ENCODE results near the gene WWOX. TPM values are rescaled to one million over a fixed set of nuclear protein-coding genes. Genes with fewer than 3 reads are reported as not detected.

The WWOX gene
- total RNA-seq, 2 donors from 2014 or later: 30.0 to 35.4 TPM

DNA sequence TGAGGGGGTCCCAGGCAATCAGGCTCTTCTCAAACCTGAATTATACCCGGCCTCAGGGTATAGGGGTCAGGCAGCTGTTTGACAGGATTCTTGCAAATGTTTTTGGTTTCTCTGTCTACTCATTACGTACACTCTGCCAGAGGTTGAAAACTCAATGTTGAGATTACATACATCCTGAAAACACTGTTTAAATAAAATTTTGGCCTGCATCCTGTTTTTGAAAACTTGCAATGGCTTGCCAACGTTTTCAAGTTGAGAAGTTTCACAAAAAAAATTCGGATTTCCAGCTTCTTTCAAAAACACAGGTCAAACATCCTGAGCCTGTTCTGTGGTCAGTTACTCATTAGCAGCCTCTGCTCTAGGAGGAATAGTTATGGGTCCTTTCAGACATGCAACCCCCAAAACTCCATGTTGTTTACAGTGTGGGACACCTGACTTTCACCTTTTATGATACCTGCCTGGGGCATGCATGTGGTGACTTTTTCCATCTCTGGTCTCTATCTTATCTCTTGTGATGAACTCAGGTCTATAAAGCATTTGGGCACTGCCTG, 577.8 kb downstream of the WWOX start:
- peak; percentile 24 for DNase-seq
- Histone ChIP-seq H3K36me3 (ENCODE audit: control insufficient read depth, insufficient read depth, low read length) (no peaks in the 10 kb centered on the region), H3K4me1 (ENCODE audit: control insufficient read depth, insufficient read depth, low read length) (no peaks in the 10 kb centered on the region), H3K9me3 (ENCODE audit: control insufficient read depth, low read length) (no peaks in the 10 kb centered on the region), H3K4me3 (ENCODE audit: low read length) (no peak overlapping the region), H3K27me3 (ENCODE audit: control insufficient read depth, insufficient read depth, low read length, poor library complexity, severe bottlenecking) (no peaks in the 10 kb centered on the region), H3K27ac (ENCODE audit: low read depth, low read length) (no peak overlapping the region), H3K9ac (ENCODE audit: extremely low read depth, low read length, poor library complexity, severe bottlenecking) (no peak overlapping the region)
- Mint-ChIP-seq H3K4me3 (no peak overlapping the region), H3K9me3 (no peaks in the 10 kb centered on the region), H3K36me3 (ENCODE audit: low read depth) (no peaks in the 10 kb centered on the region), H3K4me1 (peaks cover 13% of the 10 kb centered on the region), H3K27me3 (ENCODE audit: insufficient read depth) (no peaks in the 10 kb centered on the region), H3K27ac (no peak overlapping the region)
- WGBS, 2 experiments (ENCODE audit: insufficient coverage in 1 of 2, insufficient read length in 1 of 2): 81 to 94% methylated on average over 2 to 4 of the region's 4 CpGs
- TF ChIP-seq, protein P1, sequence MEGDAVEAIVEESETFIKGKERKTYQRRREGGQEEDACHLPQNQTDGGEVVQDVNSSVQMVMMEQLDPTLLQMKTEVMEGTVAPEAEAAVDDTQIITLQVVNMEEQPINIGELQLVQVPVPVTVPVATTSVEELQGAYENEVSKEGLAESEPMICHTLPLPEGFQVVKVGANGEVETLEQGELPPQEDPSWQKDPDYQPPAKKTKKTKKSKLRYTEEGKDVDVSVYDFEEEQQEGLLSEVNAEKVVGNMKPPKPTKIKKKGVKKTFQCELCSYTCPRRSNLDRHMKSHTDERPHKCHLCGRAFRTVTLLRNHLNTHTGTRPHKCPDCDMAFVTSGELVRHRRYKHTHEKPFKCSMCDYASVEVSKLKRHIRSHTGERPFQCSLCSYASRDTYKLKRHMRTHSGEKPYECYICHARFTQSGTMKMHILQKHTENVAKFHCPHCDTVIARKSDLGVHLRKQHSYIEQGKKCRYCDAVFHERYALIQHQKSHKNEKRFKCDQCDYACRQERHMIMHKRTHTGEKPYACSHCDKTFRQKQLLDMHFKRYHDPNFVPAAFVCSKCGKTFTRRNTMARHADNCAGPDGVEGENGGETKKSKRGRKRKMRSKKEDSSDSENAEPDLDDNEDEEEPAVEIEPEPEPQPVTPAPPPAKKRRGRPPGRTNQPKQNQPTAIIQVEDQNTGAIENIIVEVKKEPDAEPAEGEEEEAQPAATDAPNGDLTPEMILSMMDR (conservative IDR thresholded peaks at IDR 0.05): no peak

DNA sequence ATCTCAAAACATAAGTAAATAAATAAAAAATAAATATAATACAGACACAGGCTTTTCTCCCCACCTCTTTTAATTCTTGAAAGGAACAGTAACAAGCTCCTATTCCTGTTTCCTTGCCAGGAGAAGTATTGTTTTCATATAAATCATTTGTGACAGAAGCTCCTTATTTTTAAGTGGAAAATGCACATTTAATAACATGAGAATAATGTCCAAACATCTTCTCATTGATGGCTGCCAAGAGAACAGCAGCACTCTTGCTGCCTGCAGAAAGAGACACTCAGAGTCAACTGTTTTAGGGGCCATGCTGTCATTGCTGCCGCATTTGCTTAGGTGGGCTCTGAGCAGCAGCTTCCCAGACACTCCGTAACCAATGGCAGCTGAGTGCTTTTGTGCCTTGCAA, 580.1 kb downstream of the WWOX start:
- Mint-ChIP-seq H3K27ac (no peak overlapping the region), H3K4me3 (no peak overlapping the region), H3K36me3 (ENCODE audit: low read depth) (no peaks in the 10 kb centered on the region), H3K9me3 (no peaks in the 10 kb centered on the region), H3K4me1 (peaks cover 16% of the 10 kb centered on the region), H3K27me3 (ENCODE audit: insufficient read depth) (peaks cover 7% of the 10 kb centered on the region)
- no peak for DNase-seq
- 91% methylated on average over 2 of the region's 2 CpGs; no CpG with 5 or more reads in 1 of the 2 experiments for WGBS, 2 experiments (ENCODE audit: insufficient coverage in 1 of 2, insufficient read length in 1 of 2)
- H3K4me1 ChIP-seq (ENCODE audit: control insufficient read depth, insufficient read depth, low read length): no peaks in the 10 kb centered on the region
- no peak overlapping the region for H3K27ac ChIP-seq (ENCODE audit: low read depth, low read length)
- TF ChIP-seq, protein P1 (conservative IDR thresholded peaks at IDR 0.05): no peak
- no peaks in the 10 kb centered on the region for H3K9me3 ChIP-seq (ENCODE audit: control insufficient read depth, low read length)
- H3K4me3 ChIP-seq (ENCODE audit: low read length): no peak overlapping the region
- no peaks in the 10 kb centered on the region for H3K36me3 ChIP-seq (ENCODE audit: control insufficient read depth, insufficient read depth, low read length)
- peaks cover 11% of the 10 kb centered on the region for H3K27me3 ChIP-seq (ENCODE audit: control insufficient read depth, insufficient read depth, low read length, poor library complexity, severe bottlenecking)
- no peak overlapping the region for H3K9ac ChIP-seq (ENCODE audit: extremely low read depth, low read length, poor library complexity, severe bottlenecking)

DNA sequence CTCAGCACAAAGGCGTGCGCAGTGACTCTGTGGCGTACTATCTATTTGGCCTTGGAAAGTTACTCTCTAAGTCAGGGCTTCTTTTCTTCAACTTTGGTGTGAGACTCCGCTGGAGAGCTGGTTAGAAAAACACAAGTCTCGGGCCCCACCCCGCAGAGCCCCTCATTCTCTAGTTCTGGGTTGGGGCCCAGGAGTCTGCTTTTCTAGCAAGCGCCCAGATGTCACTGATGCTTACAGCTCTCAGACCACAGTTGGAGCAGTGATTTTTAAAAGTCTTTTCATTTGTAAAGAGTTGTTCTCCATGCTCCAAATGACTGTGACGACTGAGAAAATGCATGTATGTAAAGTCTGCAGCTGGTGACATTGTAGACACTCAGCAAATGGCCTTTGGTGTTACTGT, 582.3 kb downstream of the WWOX start:
- Mint-ChIP-seq H3K4me1 (peaks cover 26% of the 10 kb centered on the region), H3K9me3 (no peaks in the 10 kb centered on the region), H3K4me3 (no peak overlapping the region), H3K27me3 (ENCODE audit: insufficient read depth) (peaks cover 10% of the 10 kb centered on the region), H3K27ac (no peak overlapping the region), H3K36me3 (ENCODE audit: low read depth) (no peaks in the 10 kb centered on the region)
- H3K9me3 ChIP-seq (ENCODE audit: control insufficient read depth, low read length): no peaks in the 10 kb centered on the region
- no peaks in the 10 kb centered on the region for H3K36me3 ChIP-seq (ENCODE audit: control insufficient read depth, insufficient read depth, low read length)
- H3K27ac ChIP-seq (ENCODE audit: low read depth, low read length): no peak overlapping the region
- H3K27me3 ChIP-seq (ENCODE audit: control insufficient read depth, insufficient read depth, low read length, poor library complexity, severe bottlenecking): peaks cover 13% of the 10 kb centered on the region
- H3K4me1 ChIP-seq (ENCODE audit: control insufficient read depth, insufficient read depth, low read length): no peaks in the 10 kb centered on the region
- no peak overlapping the region for H3K4me3 ChIP-seq (ENCODE audit: low read length)
- no peak overlapping the region for H3K9ac ChIP-seq (ENCODE audit: extremely low read depth, low read length, poor library complexity, severe bottlenecking)
- WGBS, 2 experiments (ENCODE audit: insufficient coverage in 1 of 2, insufficient read length in 1 of 2): 81 to 95% methylated on average over 5 to 8 of the region's 8 CpGs
- no peak for DNase-seq
- TF ChIP-seq, protein P1 (conservative IDR thresholded peaks at IDR 0.05): no peak

Data from endodermal cell (in vitro differentiated cells).